Stomach (tissue), 9 donors: Measurements from ENCODE around the gene KRTAP20-4. TPM values are rescaled to one million over a fixed set of nuclear protein-coding genes. Genes with fewer than 3 reads are reported as not detected.

ENCODE experiments used
- DNase-seq, 2 donors: peaks; one replicate each; pipeline versions ENCODE4 v3.0.0 to v3.0.0-alpha.2; 2013 to 2019
- H3K27ac ChIP-seq, 5 donors: fragments of 200-600 bp in 4 of 5; sonication (generic) in 4 of 5; one replicate each; pipeline ENCODE4 v1.5.1; 2013 to 2019; ENCODE audit warnings: mild to moderate bottlenecking in 1 of 5, moderate library complexity in 1 of 5
- H3K27me3 ChIP-seq, 3 donors: fragments of 200-600 bp; sonication (generic); one replicate each; pipeline ENCODE4 v1.5.1; 2017 to 2019; ENCODE audit warnings: mixed run types in 1 of 3
- H3K36me3 ChIP-seq, 4 donors: fragments of 200-600 bp; sonication (generic); 1 replicate in 3 of 4; 2 replicates in 1 of 4; pipeline ENCODE4 v1.5.1; 2016 to 2019
- H3K4me1 ChIP-seq, 4 donors: fragments of 200-600 bp; sonication (generic); one replicate each; pipeline ENCODE4 v1.5.1; 2016 to 2019
- H3K4me3 ChIP-seq, 4 donors: fragments of 200-600 bp; sonication (generic) in 3 of 4; one replicate each; pipeline ENCODE4 v1.5.1; 2016 to 2019; ENCODE audit warnings: mild to moderate bottlenecking in 1 of 4
- H3K9me3 ChIP-seq, 4 donors: fragments of 200-600 bp; sonication (generic); one replicate each; pipeline ENCODE4 v1.5.1; 2016 to 2019
- EP300 ChIP-seq: sonication (generic); formaldehyde crosslinking; IDR thresholded peaks from one replicate; pipeline ENCODE4 v1.6.1; 2017; ENCODE audit warnings: antibody characterized with exemption
- POLR2A ChIP-seq, 4 donors: fragments of 450-650 bp; IDR thresholded peaks; one replicate each; pipeline ENCODE4 v1.6.1; 2016; ENCODE audit warnings: antibody characterized with exemption in 4 of 4, control low read depth in 2 of 4, mild to moderate bottlenecking in 1 of 4, moderate library complexity in 1 of 4
- POLR2AphosphoS5 ChIP-seq, 3 donors: sonication (generic); formaldehyde crosslinking; IDR thresholded peaks; one replicate each; pipeline ENCODE4 v1.6.1; 2016; ENCODE audit warnings: antibody characterized with exemption in 3 of 3
- WGBS, 5 donors: extraction: QIAGEN DNeasy Blood & Tissue Kit in 3 of 5; methylation state at CpG; one replicate each; pipeline versions ENCODE4 v1.1.5 to v1.1.7; 2013 to 2018; 5-methylcytosine and 5-hydroxymethylcytosine counted together
- intact Hi-C: fragments of 100-400 bp; cut with DNase I; formaldehyde crosslinking; loops from one replicate; pipeline ENCODE4 v1.15.1; 2023; ENCODE audit warnings: low total_unique reads
- polyA plus RNA-seq, 3 donors: library from polyadenylated mRNA; stranded (reverse); fragments of 200-250 nt; gene quantifications; one replicate each; pipeline ENCODE4 v1.2.3, GENCODE V29; 2013
- total RNA-seq, 5 donors: library from RNA; depleted of rRNA; stranded (reverse); fragments of >200 nt; gene quantifications; one replicate each; pipeline versions ENCODE4 v1.1.0 to v1.2.3, GENCODE V29; 2014 to 2016
- TF ChIP-seq, protein P1 (sequence below), 7 experiments: fragments of 450-650 bp in 4 of 7; fragments of 200-600 bp in 3 of 7; sonication (generic) in 3 of 7; IDR thresholded peaks; one replicate each; pipeline ENCODE4 v1.5.1; 2016 to 2019; ENCODE audit warnings: antibody characterized with exemption in 7 of 7, control low read depth in 2 of 7, mild to moderate bottlenecking in 1 of 7
- donor health status: healthy with polysubstance abuse.
- donor health status: Bipolar disorder and iron deficiency.
- donor health status: healthy.

KRTAP20-4 gene
- total and polyA plus RNA-seq, 8 donors: not detected

DNA sequence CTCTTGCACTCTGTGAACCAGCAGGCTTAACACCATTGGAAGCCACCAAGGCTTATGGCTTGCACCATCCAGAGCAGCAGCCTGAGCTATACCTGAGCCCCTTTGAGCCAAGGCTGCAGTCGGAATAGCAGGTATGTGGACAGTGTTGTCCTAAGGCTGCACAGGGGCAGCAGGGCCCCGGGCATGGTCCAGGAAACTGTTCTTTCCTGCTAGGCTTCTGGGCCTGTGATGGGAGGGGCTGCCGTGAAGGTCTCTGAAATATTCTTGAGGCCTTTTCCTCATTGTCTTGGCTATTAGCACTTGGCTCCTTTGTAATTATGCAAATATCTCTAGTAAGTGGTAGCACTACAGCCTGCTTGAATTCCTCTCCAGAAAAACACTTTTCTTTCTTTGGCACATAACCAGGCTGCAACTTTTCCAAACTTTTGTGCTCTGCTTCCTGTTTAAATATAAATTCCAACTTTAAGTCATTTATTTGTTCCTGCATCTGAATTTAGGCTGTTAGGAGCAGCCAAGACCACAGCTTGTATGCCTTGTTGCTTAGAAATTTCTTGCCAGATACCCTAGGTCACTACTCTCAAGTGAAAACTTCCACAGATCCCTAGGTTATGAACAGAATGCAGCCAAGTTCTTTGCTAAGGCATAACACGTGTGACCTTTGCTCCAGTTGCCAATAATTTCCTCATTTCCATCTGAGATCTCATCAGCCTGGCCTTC is 5.2 kb downstream of the KRTAP20-4 start:
- TF ChIP-seq POLR2A (IDR thresholded peaks at IDR 0.05): no peak
- no peak for TF ChIP-seq POLR2AphosphoS5 (IDR thresholded peaks at IDR 0.05)
- TF ChIP-seq EP300: no peak
- TF ChIP-seq, protein P1, sequence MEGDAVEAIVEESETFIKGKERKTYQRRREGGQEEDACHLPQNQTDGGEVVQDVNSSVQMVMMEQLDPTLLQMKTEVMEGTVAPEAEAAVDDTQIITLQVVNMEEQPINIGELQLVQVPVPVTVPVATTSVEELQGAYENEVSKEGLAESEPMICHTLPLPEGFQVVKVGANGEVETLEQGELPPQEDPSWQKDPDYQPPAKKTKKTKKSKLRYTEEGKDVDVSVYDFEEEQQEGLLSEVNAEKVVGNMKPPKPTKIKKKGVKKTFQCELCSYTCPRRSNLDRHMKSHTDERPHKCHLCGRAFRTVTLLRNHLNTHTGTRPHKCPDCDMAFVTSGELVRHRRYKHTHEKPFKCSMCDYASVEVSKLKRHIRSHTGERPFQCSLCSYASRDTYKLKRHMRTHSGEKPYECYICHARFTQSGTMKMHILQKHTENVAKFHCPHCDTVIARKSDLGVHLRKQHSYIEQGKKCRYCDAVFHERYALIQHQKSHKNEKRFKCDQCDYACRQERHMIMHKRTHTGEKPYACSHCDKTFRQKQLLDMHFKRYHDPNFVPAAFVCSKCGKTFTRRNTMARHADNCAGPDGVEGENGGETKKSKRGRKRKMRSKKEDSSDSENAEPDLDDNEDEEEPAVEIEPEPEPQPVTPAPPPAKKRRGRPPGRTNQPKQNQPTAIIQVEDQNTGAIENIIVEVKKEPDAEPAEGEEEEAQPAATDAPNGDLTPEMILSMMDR (IDR thresholded peaks at IDR 0.05): no peak
- H3K4me1 ChIP-seq: no peaks in the 10 kb centered on the region
- DNase-seq: no peak
- H3K27ac ChIP-seq: no peak overlapping the region
- WGBS, 5 donors: 57 to 70% (median 63%) methylated on average over 4 of the region's 4 CpGs
- H3K9me3 ChIP-seq: peaks cover 0 to 31% (median 12%) of the 10 kb centered on the region in 4 donors
- no peaks in the 10 kb centered on the region for H3K27me3 ChIP-seq
- intact Hi-C loops: no loop called here
- no peaks in the 10 kb centered on the region for H3K36me3 ChIP-seq
- H3K4me3 ChIP-seq: no peak overlapping the region

DNA sequence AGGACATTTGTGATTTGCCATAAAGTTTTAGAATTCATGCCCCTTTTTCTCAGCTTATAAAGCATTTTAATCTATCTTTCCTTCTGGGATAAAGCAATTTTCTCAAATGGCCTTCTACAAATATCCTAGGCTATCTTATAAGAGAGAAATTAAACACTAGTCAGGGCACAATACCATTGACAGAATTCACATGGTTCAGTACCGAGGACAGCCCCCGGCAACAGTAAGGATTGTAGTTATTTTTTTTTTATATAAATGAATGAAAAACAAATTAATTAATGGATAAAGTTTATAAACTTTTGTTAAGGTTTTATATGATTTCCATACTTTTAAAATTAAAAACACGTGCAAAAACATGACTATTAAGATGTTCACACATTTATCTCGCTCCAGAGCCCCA is 7.7 kb downstream of the KRTAP20-4 start:
- intact Hi-C loops: no loop called here

DNA sequence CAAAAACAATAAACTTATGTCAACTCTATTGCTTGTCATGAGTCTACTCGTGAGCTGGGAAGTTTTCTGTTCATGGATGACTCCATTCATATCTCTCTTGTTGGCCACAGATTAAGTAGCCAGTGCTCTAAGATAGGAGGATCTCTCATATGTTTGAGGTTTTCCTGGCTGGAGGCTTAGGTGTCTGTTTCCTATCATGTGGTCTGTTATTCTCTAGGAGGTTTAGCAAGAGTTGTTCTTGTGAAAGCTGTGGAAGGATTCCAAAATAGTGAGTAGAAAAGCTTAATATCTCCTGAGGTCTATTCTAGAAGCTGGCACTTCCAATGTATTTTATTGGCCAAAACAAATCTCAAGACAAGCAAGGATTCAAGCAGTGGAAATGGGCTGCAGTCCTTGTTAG is 8.8 kb downstream of the KRTAP20-4 start:
- H3K27ac ChIP-seq: no peak overlapping the region
- no peaks in the 10 kb centered on the region for H3K36me3 ChIP-seq
- TF ChIP-seq POLR2AphosphoS5 (IDR thresholded peaks at IDR 0.05): no peak
- TF ChIP-seq EP300: no peak
- TF ChIP-seq POLR2A (IDR thresholded peaks at IDR 0.05): no peak
- TF ChIP-seq, protein P1 (IDR thresholded peaks at IDR 0.05): no peak
- peak in 1 of 2 donors; percentile 3 for DNase-seq
- 43 to 59% (median 56%) methylated on average over 1 of the region's 1 CpG for WGBS, 5 donors
- H3K4me1 ChIP-seq: no peaks in the 10 kb centered on the region
- no peaks in the 10 kb centered on the region for H3K27me3 ChIP-seq
- intact Hi-C loops: no loop called here
- peaks cover 0 to 28% (median 14%) of the 10 kb centered on the region in 4 donors for H3K9me3 ChIP-seq
- H3K4me3 ChIP-seq: no peak overlapping the region

More for the DNA sequence above, 7.7 kb downstream of the KRTAP20-4 start:
- TF ChIP-seq, protein P1 (IDR thresholded peaks at IDR 0.05): no peak
- TF ChIP-seq POLR2A (IDR thresholded peaks at IDR 0.05) (no peak), EP300 (no peak), POLR2AphosphoS5 (IDR thresholded peaks at IDR 0.05) (no peak)
- Histone ChIP-seq H3K9me3 (peaks cover 0 to 31% (median 13%) of the 10 kb centered on the region in 4 donors), H3K27ac (no peak overlapping the region), H3K4me1 (no peaks in the 10 kb centered on the region), H3K4me3 (no peak overlapping the region), H3K27me3 (no peaks in the 10 kb centered on the region), H3K36me3 (no peaks in the 10 kb centered on the region)
- WGBS, 5 donors: 67 to 86% (median 79%) methylated on average over 4 of the region's 4 CpGs
- no peak for DNase-seq

DNA sequence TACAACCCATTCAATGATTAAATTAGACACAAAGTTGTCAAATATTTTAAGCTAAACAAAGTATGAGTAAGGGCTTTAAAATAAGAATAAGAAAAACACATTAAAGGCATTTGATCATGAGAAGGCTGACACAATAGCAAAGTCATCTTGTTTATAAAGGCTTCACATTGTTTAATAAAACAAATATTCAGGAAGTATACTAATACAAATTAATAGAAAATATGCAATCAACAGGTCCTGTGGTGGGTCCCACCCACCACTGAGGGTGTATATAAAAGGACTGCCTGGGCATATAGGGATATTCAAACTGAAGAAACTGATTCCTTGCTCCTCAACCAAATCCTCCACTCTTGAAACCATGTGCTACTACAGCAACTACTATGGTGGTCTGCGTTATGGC is 14.5 kb downstream of the KRTAP20-4 start, which contains the start of gene KRTAP20-2:
KRTAP20-2 (plus strand) TSS at position 301 of the 400 bp plus-strand sequence; CDS start at position 359, 58 bp downstream.
- Histone ChIP-seq H3K27ac (no peak within 1 kb of the TSS), H3K9me3 (peaks cover 0 to 7% (median 4%) of the 10 kb centered on the region in 4 donors), H3K27me3 (no peaks in the 10 kb centered on the region), H3K4me3 (no peak within 1 kb of the TSS), H3K36me3 (no peaks in the 10 kb centered on the region), H3K4me1 (no peaks in the 10 kb centered on the region)
- intact Hi-C loops: no loop called here
- DNase-seq: no peak
- WGBS, 5 donors: 86 to 100% (median 92%) methylated on average over 1 of the region's 1 CpG
- TF ChIP-seq EP300 (no peak), POLR2AphosphoS5 (IDR thresholded peaks at IDR 0.05) (no peak), POLR2A (IDR thresholded peaks at IDR 0.05) (no peak)
- TF ChIP-seq, protein P1 (IDR thresholded peaks at IDR 0.05): no peak
